B cell (primary cell): ENCODE results near the gene EP400.

ENCODE experiments used
- EZH2 ChIP-seq: IDR thresholded peaks from 2 replicates; pipeline ENCODE4 v1.6.1; 2012; ENCODE audit warnings: borderline replicate concordance, low read depth, mild to moderate bottlenecking, moderate library complexity, low read length; ENCODE audit not compliant: insufficient read depth, poor library complexity, severe bottlenecking
- TF ChIP-seq, protein P1 (sequence below): fragments of 200-600 bp; IDR thresholded peaks from one replicate; pipeline ENCODE4 v1.8.0; 2022; ENCODE audit warnings: antibody characterized with exemption, mild to moderate bottlenecking

DNA sequence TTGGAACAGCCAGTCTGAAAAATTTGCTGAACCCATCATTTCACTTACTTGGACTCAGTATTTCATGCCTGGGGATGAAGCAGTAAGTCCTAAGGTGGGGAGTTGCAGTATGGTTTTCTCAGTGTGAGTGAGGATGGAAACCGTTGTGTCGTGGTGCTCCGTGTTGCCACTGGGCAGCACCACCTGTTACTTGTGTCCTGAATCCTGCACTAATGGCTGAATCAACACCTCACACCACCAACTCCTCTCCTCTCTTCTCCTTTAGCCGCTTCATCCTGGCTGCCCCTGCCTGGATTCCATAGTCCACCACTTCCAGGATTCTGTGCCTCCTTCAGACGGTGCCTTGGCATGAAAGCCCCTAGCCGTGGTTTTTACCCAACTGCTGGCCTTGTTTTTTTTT lies 3.0 kb upstream of the EP400 start:
- TF ChIP-seq, protein P1, sequence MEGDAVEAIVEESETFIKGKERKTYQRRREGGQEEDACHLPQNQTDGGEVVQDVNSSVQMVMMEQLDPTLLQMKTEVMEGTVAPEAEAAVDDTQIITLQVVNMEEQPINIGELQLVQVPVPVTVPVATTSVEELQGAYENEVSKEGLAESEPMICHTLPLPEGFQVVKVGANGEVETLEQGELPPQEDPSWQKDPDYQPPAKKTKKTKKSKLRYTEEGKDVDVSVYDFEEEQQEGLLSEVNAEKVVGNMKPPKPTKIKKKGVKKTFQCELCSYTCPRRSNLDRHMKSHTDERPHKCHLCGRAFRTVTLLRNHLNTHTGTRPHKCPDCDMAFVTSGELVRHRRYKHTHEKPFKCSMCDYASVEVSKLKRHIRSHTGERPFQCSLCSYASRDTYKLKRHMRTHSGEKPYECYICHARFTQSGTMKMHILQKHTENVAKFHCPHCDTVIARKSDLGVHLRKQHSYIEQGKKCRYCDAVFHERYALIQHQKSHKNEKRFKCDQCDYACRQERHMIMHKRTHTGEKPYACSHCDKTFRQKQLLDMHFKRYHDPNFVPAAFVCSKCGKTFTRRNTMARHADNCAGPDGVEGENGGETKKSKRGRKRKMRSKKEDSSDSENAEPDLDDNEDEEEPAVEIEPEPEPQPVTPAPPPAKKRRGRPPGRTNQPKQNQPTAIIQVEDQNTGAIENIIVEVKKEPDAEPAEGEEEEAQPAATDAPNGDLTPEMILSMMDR = no peak
- no peak for TF ChIP-seq EZH2
